HEK293 (cell line): ENCODE measurements around the gene LDHD.

Experiments used
- CTCF ChIA-PET: fragments of 350-600 bp; formaldehyde crosslinking; extraction: SDS; loops from one replicate; lab custom pipeline; 2021; ENCODE audit warnings: antibody characterized with exemption; lab: Yijun Ruan, JAX
- POLR2A ChIA-PET: fragments of 300-600 bp; formaldehyde crosslinking; extraction: SDS; loops from one replicate; lab custom pipeline; 2020; ENCODE audit warnings: antibody characterized with exemption, inconsistent platforms; lab: Yijun Ruan, JAX
- H3K27ac ChIP-seq: fragments of 200-500 bp; sonication (Bioruptor generic); 2 replicates; pipeline ENCODE4 v1.5.1; 2014; ENCODE audit warnings: low read depth, low read length, control low read depth, inconsistent platforms; ENCODE audit errors: extremely low read depth
- H3K36me3 ChIP-seq, 2 experiments: fragments of 200-500 bp in 1 of 2; sonication (Bioruptor generic) in 1 of 2; 1 replicate in 1 of 2; 2 replicates in 1 of 2; pipeline ENCODE4 v1.5.1; 2014 to 2017; ENCODE audit warnings: inconsistent platforms in 2 of 2, low read length in 2 of 2; ENCODE audit not compliant: control insufficient read depth in 2 of 2, insufficient read depth in 1 of 2
- H3K4me1 ChIP-seq: fragments of 200-500 bp; sonication (Bioruptor generic); 2 replicates; pipeline ENCODE4 v1.5.1; 2014; ENCODE audit warnings: mild to moderate bottlenecking, low read length, inconsistent platforms; ENCODE audit not compliant: control insufficient read depth, insufficient read depth
- H3K4me3 ChIP-seq: 2 replicates; pipeline ENCODE4 v1.5.1; 2011; ENCODE audit warnings: low read depth, mild to moderate bottlenecking, control low read depth, low read length, moderate library complexity
- H3K9me3 ChIP-seq: fragments of 200-500 bp; sonication (Bioruptor generic); 2 replicates; pipeline ENCODE4 v1.5.1; 2014; ENCODE audit warnings: low read depth, low read length, inconsistent platforms; ENCODE audit not compliant: control insufficient read depth, insufficient read depth
- GFI1B ChIP-seq: fragments of 450-650 bp; formaldehyde crosslinking; IDR thresholded peaks from 2 replicates; pipeline ENCODE4 v1.5.1; 2016; ENCODE audit warnings: missing biosample characterization, missing genetic modification characterization
- KLF1 ChIP-seq: fragments of 450-650 bp; formaldehyde crosslinking; IDR thresholded peaks from 2 replicates; pipeline ENCODE4 v1.5.1; 2016; ENCODE audit warnings: missing biosample characterization, missing genetic modification characterization
- PRDM6 ChIP-seq: fragments of 450-650 bp; formaldehyde crosslinking; IDR thresholded peaks from 2 replicates; pipeline ENCODE4 v1.5.1; 2017; ENCODE audit warnings: missing biosample characterization, missing genetic modification characterization
- REST ChIP-seq: fragments of 450-650 bp; formaldehyde crosslinking; IDR thresholded peaks from 2 replicates; pipeline ENCODE4 v1.5.1; 2016; ENCODE audit warnings: missing biosample characterization, missing genetic modification characterization
- SCRT2 ChIP-seq: fragments of 450-650 bp; formaldehyde crosslinking; IDR thresholded peaks from 2 replicates; pipeline ENCODE4 v1.5.1; 2016; ENCODE audit warnings: missing biosample characterization, missing genetic modification characterization
- SP7 ChIP-seq: fragments of 450-650 bp; formaldehyde crosslinking; IDR thresholded peaks from 2 replicates; pipeline ENCODE4 v1.5.1; 2016; ENCODE audit warnings: missing biosample characterization, missing genetic modification characterization
- YY2 ChIP-seq: fragments of 450-650 bp; formaldehyde crosslinking; IDR thresholded peaks from 2 replicates; pipeline ENCODE4 v1.5.1; 2016; ENCODE audit warnings: missing biosample characterization, missing genetic modification characterization
- ZFP37 ChIP-seq: fragments of 450-650 bp; formaldehyde crosslinking; IDR thresholded peaks from 2 replicates; pipeline ENCODE4 v1.5.1; 2016; ENCODE audit warnings: missing biosample characterization, missing genetic modification characterization
- ZNF138 ChIP-seq: fragments of 450-650 bp; formaldehyde crosslinking; IDR thresholded peaks from 2 replicates; pipeline ENCODE4 v1.5.1; 2016; ENCODE audit warnings: missing biosample characterization, missing genetic modification characterization, borderline replicate concordance
- ZNF16 ChIP-seq: fragments of 450-650 bp; formaldehyde crosslinking; IDR thresholded peaks from 2 replicates; pipeline ENCODE4 v1.5.1; 2016; ENCODE audit warnings: low read depth, missing biosample characterization, missing genetic modification characterization
- ZNF211 ChIP-seq: fragments of 450-650 bp; formaldehyde crosslinking; IDR thresholded peaks from 2 replicates; pipeline ENCODE4 v1.5.1; 2016; ENCODE audit warnings: low read depth, missing biosample characterization, missing genetic modification characterization
- ZNF214 ChIP-seq: fragments of 450-650 bp; formaldehyde crosslinking; IDR thresholded peaks from 2 replicates; pipeline ENCODE4 v1.5.1; 2017; ENCODE audit warnings: missing biosample characterization, mild to moderate bottlenecking, missing genetic modification characterization, borderline replicate concordance
- ZNF341 ChIP-seq: fragments of 450-650 bp; formaldehyde crosslinking; IDR thresholded peaks from 2 replicates; pipeline ENCODE4; 2016; ENCODE audit warnings: low read depth, missing biosample characterization, missing genetic modification characterization
- ZNF391 ChIP-seq: fragments of 450-650 bp; formaldehyde crosslinking; IDR thresholded peaks from 2 replicates; pipeline ENCODE4 v1.5.1; 2016; ENCODE audit warnings: low read depth, missing biosample characterization, missing genetic modification characterization, borderline replicate concordance
- ZNF596 ChIP-seq: fragments of 450-650 bp; IDR thresholded peaks from 2 replicates; pipeline ENCODE4 v1.5.0; 2018; ENCODE audit warnings: missing biosample characterization, mild to moderate bottlenecking, missing genetic modification characterization, moderate library complexity
- ZNF624 ChIP-seq: fragments of 450-650 bp; formaldehyde crosslinking; IDR thresholded peaks from 2 replicates; pipeline ENCODE4 v1.5.1; 2017; ENCODE audit warnings: missing biosample characterization, missing genetic modification characterization

LDHD gene

GRCh38 chr16:75114179-75114945 lies 2.2 kb downstream of the LDHD start (continued):
- TF ChIP-seq PRDM6 = no peak
- no peak for TF ChIP-seq ZNF596 (tag by site-specific recombination)
- TF ChIP-seq ZFP37 (tag by site-specific recombination) = no peak
- no peak for TF ChIP-seq REST (tag by site-specific recombination)
- no peak for TF ChIP-seq GFI1B (tag by site-specific recombination)
- TF ChIP-seq KLF1 (tag by site-specific recombination) = no peak
- no peak for TF ChIP-seq ZNF138 (tag by site-specific recombination)
- TF ChIP-seq ZNF341 = no peak
- TF ChIP-seq YY2 (tag by site-specific recombination) = no peak

- Histone ChIP-seq H3K27ac (no peak overlapping the region), H3K9me3 (no peaks in the 10 kb centered on the region), H3K4me1 (no peaks in the 10 kb centered on the region; the same call in 1 of the 2 replicates), H3K4me3 (no peak overlapping the region), H3K36me3 (no peaks in the 10 kb centered on the region)
- ChIA-PET POLR2A (no interaction called here), CTCF (interaction anchor here (0.6 to 0.9 kb wide), 2 partner anchors 10 to 674 kb away, joined by 4 read pairs; no protein-coding TSS in a partner anchor)
- TF ChIP-seq SP7 (tag by site-specific recombination) (no peak), SCRT2 (tag by site-specific recombination) (peak; percentile 74)
Measured at GRCh38 chr16:75113541-75114121, 2.9 kb downstream of the LDHD start.

GRCh38 chr16:75112734-75113491 lies 3.7 kb downstream of the LDHD start:
- Histone ChIP-seq H3K4me3 (no peak overlapping the region), H3K36me3 (no peaks in the 10 kb centered on the region), H3K9me3 (no peaks in the 10 kb centered on the region), H3K27ac (no peak overlapping the region), H3K4me1 (no peaks in the 10 kb centered on the region; the same call in 1 of the 2 replicates)
- POLR2A ChIA-PET = interaction anchor here (1.9 kb wide), 1 partner anchor 114 kb away, joined by 8 read pairs; the partner anchor contains the start of gene ZNRF1
- TF ChIP-seq ZNF214 (tag by site-specific recombination) (no peak), ZNF211 (no peak), ZNF391 (no peak), ZNF16 (tag by site-specific recombination) (no peak), ZNF624 (no peak)
- CTCF ChIA-PET = interaction anchor here (0.6 to 3.3 kb wide), 5 partner anchors 11 to 675 kb away, joined by 3 to 47 read pairs (median 4); partner anchors contain the start of genes WDR59 and ZNRF1
